CD4-positive, alpha-beta T cell (primary cell): ENCODE results near the gene LRRC4B. TPM values are rescaled to one million over a fixed set of nuclear protein-coding genes. Genes with fewer than 3 reads are reported as not detected.

ENCODE experiments used
- ATAC-seq: fragments of 200-7000 bp; cut with Tn5 transposase; one replicate; pipeline ENCODE4 v1.10.0; 2022; ENCODE audit warnings: mild to moderate bottlenecking; ENCODE audit not compliant: poor library complexity
- CTCF ChIA-PET: fragments of 350-600 bp; sonication (Branson Sonifier 250); formaldehyde crosslinking; loops from one replicate; lab custom pipeline; 2021; ENCODE audit warnings: antibody characterized with exemption, inconsistent platforms; lab: Charles Lee
- POLR2A ChIA-PET: fragments of 350-600 bp; sonication (Branson Sonifier 250); formaldehyde crosslinking; loops from one replicate; lab custom pipeline; 2021; ENCODE audit warnings: antibody characterized with exemption, inconsistent platforms; lab: Charles Lee
- DNase-seq, 14 experiments: peaks; one replicate each; pipeline ENCODE4 v3.0.0-alpha.2; 2013 to 2020; ENCODE audit warnings: mixed read lengths in 2 of 14
- H3K27ac ChIP-seq, 2 donors: one replicate each; pipeline versions ENCODE4 v1.5.1 to v1.7.0; 2013; ENCODE audit warnings: low read length in 2 of 2, low read depth in 1 of 2, mild to moderate bottlenecking in 1 of 2
- H3K27me3 ChIP-seq, 2 experiments: 1 replicate in 1 of 2; 2 replicates in 1 of 2; pipeline versions ENCODE4 v1.6.1 to v1.7.0; 2013; ENCODE audit warnings: low read length in 2 of 2, control low read depth in 1 of 2, mild to moderate bottlenecking in 1 of 2, moderate library complexity in 1 of 2; ENCODE audit not compliant: insufficient read depth in 2 of 2, control insufficient read depth in 1 of 2
- H3K36me3 ChIP-seq: one replicate; pipeline ENCODE4 v1.6.1; 2013; ENCODE audit warnings: low read length, control low read depth; ENCODE audit not compliant: insufficient read depth
- H3K4me1 ChIP-seq: one replicate; pipeline ENCODE4 v1.6.1; 2013; ENCODE audit warnings: low read length, control low read depth; ENCODE audit not compliant: insufficient read depth
- H3K4me3 ChIP-seq: one replicate; pipeline ENCODE4 v1.5.1; 2013; ENCODE audit warnings: mild to moderate bottlenecking, low read length, moderate library complexity
- H3K9me3 ChIP-seq, 2 experiments: 1 replicate in 1 of 2; 2 replicates in 1 of 2; pipeline versions ENCODE4 v1.6.1 to v1.7.0; 2013; ENCODE audit warnings: low read length in 2 of 2, mild to moderate bottlenecking in 2 of 2, control low read depth in 1 of 2, moderate library complexity in 1 of 2; ENCODE audit not compliant: control insufficient read depth in 1 of 2, insufficient read depth in 1 of 2
- H3K27ac Mint-ChIP-seq: one replicate; pipeline ENCODE4 v1.8.0; 2020; ENCODE audit warnings: mixed read lengths
- H3K27me3 Mint-ChIP-seq: one replicate; pipeline ENCODE4 v1.8.0; 2021; ENCODE audit warnings: mixed read lengths
- H3K36me3 Mint-ChIP-seq: one replicate; pipeline ENCODE4 v1.8.0; 2021; ENCODE audit warnings: low read depth, mixed read lengths
- H3K4me1 Mint-ChIP-seq: one replicate; pipeline ENCODE4 v1.8.0; 2021; ENCODE audit warnings: low read depth, mixed read lengths
- H3K4me3 Mint-ChIP-seq: one replicate; pipeline ENCODE4 v1.8.0; 2020; ENCODE audit warnings: mild to moderate bottlenecking, mixed read lengths
- H3K9me3 Mint-ChIP-seq: one replicate; pipeline ENCODE4 v1.8.0; 2020; ENCODE audit warnings: mixed read lengths
- intact Hi-C, 2 experiments: fragments of 100-400 bp; cut with DNase I in 1 of 2; cut with micrococcal nuclease in 1 of 2; formaldehyde crosslinking; loops; one replicate each; pipeline versions ENCODE4 v1.15.1 to v1.9.0; 2023 to 2025; cut with DNase I, micrococcal nuclease
- total RNA-seq, 174 experiments: library from RNA in 2 of 174; stranded (reverse) in 2 of 174; gene quantifications; one replicate each; pipeline ENCODE4 v1.2.3 and lab custom pipeline; 2021 to 2026
- TF ChIP-seq, protein P1 (sequence below): fragments of 200-600 bp; IDR thresholded peaks from one replicate; pipeline ENCODE4 v1.8.0; 2022; ENCODE audit warnings: antibody characterized with exemption, mild to moderate bottlenecking

Gene LRRC4B
- total RNA-seq, 2 experiments from 2014 or later, result not detected

GRCh38 chr19:50562329-50562728, 5.9 kb downstream of the LRRC4B start:
- peaks cover 80% of the 10 kb centered on the region for H3K27me3 Mint-ChIP-seq
- no peak overlapping the region for H3K27ac Mint-ChIP-seq
- ChIA-PET CTCF (no interaction called here), POLR2A (no interaction called here)
- no peak for DNase-seq
- Histone ChIP-seq H3K27me3 (peaks cover 38 to 49% of the 10 kb centered on the region in 2 experiments), H3K4me3 (no peak overlapping the region), H3K9me3 (peaks cover 0 to 15% of the 10 kb centered on the region in 2 experiments), H3K4me1 (peaks cover 18% of the 10 kb centered on the region), H3K27ac (no peak overlapping the region), H3K36me3 (no peaks in the 10 kb centered on the region)
- no peak overlapping the region for H3K4me3 Mint-ChIP-seq
- H3K36me3 Mint-ChIP-seq, result no peaks in the 10 kb centered on the region
- ATAC-seq, result no peak
- no peaks in the 10 kb centered on the region for H3K9me3 Mint-ChIP-seq
- intact Hi-C loops, result no loop called here
- H3K4me1 Mint-ChIP-seq, result peaks cover 11% of the 10 kb centered on the region
- TF ChIP-seq, protein P1, sequence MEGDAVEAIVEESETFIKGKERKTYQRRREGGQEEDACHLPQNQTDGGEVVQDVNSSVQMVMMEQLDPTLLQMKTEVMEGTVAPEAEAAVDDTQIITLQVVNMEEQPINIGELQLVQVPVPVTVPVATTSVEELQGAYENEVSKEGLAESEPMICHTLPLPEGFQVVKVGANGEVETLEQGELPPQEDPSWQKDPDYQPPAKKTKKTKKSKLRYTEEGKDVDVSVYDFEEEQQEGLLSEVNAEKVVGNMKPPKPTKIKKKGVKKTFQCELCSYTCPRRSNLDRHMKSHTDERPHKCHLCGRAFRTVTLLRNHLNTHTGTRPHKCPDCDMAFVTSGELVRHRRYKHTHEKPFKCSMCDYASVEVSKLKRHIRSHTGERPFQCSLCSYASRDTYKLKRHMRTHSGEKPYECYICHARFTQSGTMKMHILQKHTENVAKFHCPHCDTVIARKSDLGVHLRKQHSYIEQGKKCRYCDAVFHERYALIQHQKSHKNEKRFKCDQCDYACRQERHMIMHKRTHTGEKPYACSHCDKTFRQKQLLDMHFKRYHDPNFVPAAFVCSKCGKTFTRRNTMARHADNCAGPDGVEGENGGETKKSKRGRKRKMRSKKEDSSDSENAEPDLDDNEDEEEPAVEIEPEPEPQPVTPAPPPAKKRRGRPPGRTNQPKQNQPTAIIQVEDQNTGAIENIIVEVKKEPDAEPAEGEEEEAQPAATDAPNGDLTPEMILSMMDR, result no peak

GRCh38 chr19:50559636-50560035, 8.6 kb downstream of the LRRC4B start:
- H3K27me3 ChIP-seq, result peaks cover 26 to 46% of the 10 kb centered on the region in 2 experiments
- TF ChIP-seq, protein P1, result no peak
- ATAC-seq (no peak), DNase-seq (no peak)
- Mint-ChIP-seq H3K27ac (no peak overlapping the region), H3K36me3 (no peaks in the 10 kb centered on the region), H3K9me3 (no peaks in the 10 kb centered on the region), H3K4me3 (no peak overlapping the region), H3K4me1 (peaks cover 10% of the 10 kb centered on the region), H3K27me3 (peaks cover 83% of the 10 kb centered on the region)
- H3K27ac ChIP-seq, result no peak overlapping the region
- intact Hi-C loops, result loop anchor here in 1 of 2 experiments (5.0 kb wide), 1 partner anchor 202 kb away; no protein-coding TSS in a partner anchor
- ChIA-PET POLR2A (no interaction called here), CTCF (no interaction called here)
- H3K4me1 ChIP-seq, result peaks cover 14% of the 10 kb centered on the region
- H3K9me3 ChIP-seq, result peaks cover 0 to 5% of the 10 kb centered on the region in 2 experiments
- H3K4me3 ChIP-seq, result no peak overlapping the region
- no peaks in the 10 kb centered on the region for H3K36me3 ChIP-seq

DNA sequence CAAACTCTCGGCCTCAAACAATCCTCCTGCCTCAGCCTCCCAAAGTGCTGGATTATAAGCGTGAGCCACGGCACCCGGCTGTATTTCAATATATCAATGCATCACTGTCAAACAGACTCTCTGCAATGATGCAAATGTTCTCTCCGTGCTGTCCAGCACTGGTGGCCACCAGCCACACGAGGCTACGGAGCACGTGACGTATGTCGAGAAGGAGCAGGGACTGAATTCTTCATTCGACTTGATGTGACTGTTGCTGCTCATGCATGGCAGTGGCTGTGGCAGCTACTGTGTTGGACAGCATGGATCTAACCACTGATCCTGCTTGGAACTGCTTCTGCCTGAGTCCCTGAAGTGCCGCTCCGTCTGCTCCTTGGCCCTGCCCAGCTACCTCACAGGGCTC, 9.8 kb downstream of the LRRC4B start:
- TF ChIP-seq, protein P1, result no peak
- DNase-seq (no peak), ATAC-seq (no peak)
- Mint-ChIP-seq H3K27me3 (peaks cover 81% of the 10 kb centered on the region), H3K4me1 (peaks cover 5% of the 10 kb centered on the region), H3K4me3 (no peak overlapping the region), H3K36me3 (no peaks in the 10 kb centered on the region), H3K9me3 (no peaks in the 10 kb centered on the region), H3K27ac (no peak overlapping the region)
- ChIA-PET POLR2A (no interaction called here), CTCF (interaction anchor here (0.6 to 0.7 kb wide), 2 partner anchors 9 to 163 kb away, joined by 3 to 4 read pairs; no protein-coding TSS in a partner anchor)
- Histone ChIP-seq H3K36me3 (no peaks in the 10 kb centered on the region), H3K27ac (no peak overlapping the region), H3K27me3 (peaks cover 25 to 43% of the 10 kb centered on the region in 2 experiments), H3K9me3 (peaks cover 0 to 9% of the 10 kb centered on the region in 2 experiments), H3K4me3 (no peak overlapping the region), H3K4me1 (peaks cover 14% of the 10 kb centered on the region)
- intact Hi-C loops, result loop anchor here in 1 of 2 experiments (5.0 kb wide), 1 partner anchor 201 kb away; no protein-coding TSS in a partner anchor
